GM19193 (cell line): ENCODE data around the gene PIK3R3.

Experiments used
- POLR2A ChIP-seq: IDR thresholded peaks from 4 replicates; pipeline ENCODE4 v1.6.1; 2011; ENCODE audit not compliant: insufficient read depth, insufficient read length; ENCODE audit errors: extremely low read depth

Gene PIK3R3

DNA sequence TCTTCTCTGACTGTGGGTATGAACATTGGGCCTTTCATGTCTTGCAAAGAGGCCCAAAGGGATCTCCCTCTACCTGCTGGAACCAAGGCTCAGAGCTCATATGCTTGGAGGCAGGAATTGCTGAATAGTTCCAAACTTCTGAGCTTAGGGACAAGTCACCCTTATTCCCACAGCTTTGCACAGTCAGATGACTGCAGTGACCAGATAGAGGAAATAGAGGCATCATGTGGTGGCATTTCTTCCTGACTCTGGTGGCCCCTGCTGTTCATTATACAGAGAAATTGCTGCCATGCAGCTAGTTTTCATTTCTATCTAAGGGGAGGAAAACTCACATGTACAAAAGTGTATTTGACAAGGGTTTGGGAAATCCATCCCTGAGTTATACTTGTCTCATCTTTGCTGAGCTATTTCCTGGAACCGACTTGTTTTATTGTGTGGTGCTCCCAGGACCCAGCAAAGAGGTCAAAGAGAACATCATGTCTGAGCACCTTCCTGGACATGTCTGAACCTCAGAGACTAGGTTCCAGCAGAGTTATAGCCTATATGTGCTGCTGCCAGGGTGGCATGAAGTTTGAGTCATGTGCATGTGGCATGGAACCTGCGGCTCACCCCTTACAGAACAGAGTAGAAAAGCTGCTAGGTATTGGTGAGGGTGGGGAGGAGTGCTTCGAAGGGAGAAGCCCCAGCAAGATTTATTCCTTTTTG is 131.2 kb downstream of the PIK3R3 start:
- TF ChIP-seq POLR2A: no peak

DNA sequence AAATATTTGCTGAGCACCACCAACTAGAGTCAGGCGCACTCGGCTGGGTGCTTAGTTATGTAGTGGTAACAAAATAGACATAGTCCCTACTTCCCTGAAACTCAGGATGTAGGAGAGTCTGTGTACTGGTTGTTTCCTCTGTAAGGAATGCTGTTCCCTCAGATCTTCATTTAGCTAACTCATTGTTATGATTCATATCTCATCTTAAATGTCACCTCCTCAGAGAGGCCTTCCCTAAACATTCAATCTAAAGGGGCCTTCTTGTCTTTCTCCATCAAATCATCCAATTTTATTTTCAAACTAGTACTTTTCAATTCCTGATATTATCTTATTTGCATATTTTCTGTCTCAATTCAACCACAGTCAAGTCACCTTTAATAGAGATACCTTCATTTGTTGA is 132.9 kb downstream of the PIK3R3 start:
- no peak for TF ChIP-seq POLR2A

DNA sequence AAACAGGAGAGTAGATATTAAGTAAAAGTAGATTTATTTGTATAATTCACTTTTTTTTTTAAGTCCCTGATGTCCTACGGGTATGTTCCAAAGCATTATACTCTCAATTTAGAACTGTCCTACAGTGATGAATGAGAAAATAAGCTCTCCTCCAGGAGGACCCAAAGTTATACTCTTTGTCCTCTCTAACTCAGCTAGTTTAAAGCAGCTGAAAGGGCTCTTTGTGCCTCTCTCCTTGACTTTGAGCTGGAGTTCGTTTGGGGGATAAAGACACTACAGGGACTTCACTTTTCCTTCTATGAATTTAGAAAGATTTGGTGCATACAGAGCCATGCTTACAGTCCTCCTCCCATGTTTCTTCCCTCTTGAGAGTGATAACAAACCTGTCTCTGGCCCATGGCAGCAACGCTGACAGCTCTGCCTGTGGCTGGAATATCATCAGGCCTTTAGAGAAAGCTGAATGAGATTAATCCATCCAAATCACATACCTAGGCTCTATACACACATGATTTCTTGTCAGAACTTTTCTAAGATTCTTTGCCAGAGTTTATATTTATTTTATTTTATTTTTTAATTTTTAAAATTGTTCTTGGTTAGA is 134.3 kb downstream of the PIK3R3 start:
- no peak for TF ChIP-seq POLR2A

DNA sequence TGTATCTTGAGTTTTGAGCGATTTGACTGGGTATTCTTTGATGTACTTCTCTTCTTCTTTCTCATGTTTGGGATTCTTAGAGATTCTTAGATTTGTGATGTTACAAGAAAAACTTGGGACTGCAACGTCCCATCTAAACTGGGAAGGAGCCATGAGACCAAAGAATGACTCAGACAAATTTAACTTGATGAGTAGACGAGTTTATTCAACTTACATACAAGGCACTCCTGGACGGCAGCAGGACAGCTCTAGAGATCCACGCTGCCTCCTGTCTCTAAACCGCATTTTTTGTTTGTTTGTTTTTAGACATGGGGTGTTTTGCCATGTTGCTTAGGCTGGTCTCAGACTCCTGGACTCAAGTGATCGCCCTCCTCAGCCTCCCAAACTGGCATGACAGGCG is 137.1 kb downstream of the PIK3R3 start:
- no peak for TF ChIP-seq POLR2A

DNA sequence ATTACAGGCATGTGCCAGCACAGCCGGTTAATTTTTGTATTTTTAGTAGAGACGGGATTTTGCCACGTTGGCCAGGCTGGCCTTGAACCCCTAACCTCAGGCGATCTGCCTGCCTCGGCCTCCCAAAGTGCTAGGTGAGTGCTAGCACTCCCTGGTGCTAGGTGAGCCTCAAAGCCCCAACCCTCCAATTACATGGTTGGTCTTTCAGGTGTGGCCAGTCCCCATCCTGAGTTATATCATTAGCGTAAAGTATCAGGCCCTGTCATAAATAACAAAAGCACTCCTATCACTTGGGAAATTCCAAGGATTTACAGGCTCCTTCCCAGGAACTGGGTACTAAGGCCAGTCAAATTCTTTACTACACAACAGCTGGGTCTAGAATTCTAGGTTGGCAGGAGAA is 138.0 kb downstream of the PIK3R3 start:
- TF ChIP-seq POLR2A: no peak
